GM12801 (cell line): ENCODE data around the gene AOPEP.

Source experiments
- CTCF ChIP-seq: IDR thresholded peaks from one replicate; pipeline ENCODE4 v1.5.1; 2011; ENCODE audit warnings: control low read depth; ENCODE audit not compliant: insufficient read length; ENCODE audit errors: extremely low read depth

Gene AOPEP

GRCh38 chr9:95095641-95096355 lies 369.3 kb downstream of the AOPEP start:
- TF ChIP-seq CTCF, result no peak

GRCh38 chr9:95096381-95096780 lies 369.9 kb downstream of the AOPEP start:
- TF ChIP-seq CTCF, result no peak

GRCh38 chr9:95096807-95097206 lies 370.3 kb downstream of the AOPEP start:
- TF ChIP-seq CTCF, result no peak

- no peak for TF ChIP-seq CTCF
Observed at GRCh38 chr9:95097279-95097678, 370.8 kb downstream of the AOPEP start.

- no peak for TF ChIP-seq CTCF
Observed at GRCh38 chr9:95098391-95098921, 372.0 kb downstream of the AOPEP start.

- TF ChIP-seq CTCF, result no peak
Observed at GRCh38 chr9:95099321-95100070, 373.0 kb downstream of the AOPEP start.

GRCh38 chr9:95100071-95100627 lies 373.6 kb downstream of the AOPEP start:
- TF ChIP-seq CTCF, result no peak
